Type B pancreatic cell (in vitro differentiated cells): ENCODE data around the gene ELL2. TPM values are rescaled to one million over a fixed set of nuclear protein-coding genes. Genes with fewer than 3 reads are reported as not detected.
"Not testable (repeated sequence)": the region's sequence is repeated elsewhere in the genome, so short reads cannot be mapped to it uniquely, and the experiment has no call there.

Source experiments
- DNase-seq: peaks from one replicate; pipeline ENCODE4 v3.0.0; 2021; ENCODE audit warnings: mixed read lengths; ENCODE audit not compliant: unreplicated experiment; ENCODE audit errors: extremely low spot score
- H3K27ac Mint-ChIP-seq: 2 replicates; pipeline ENCODE4 v1.8.0; 2021; ENCODE audit warnings: mild to moderate bottlenecking, mixed read lengths
- H3K27me3 Mint-ChIP-seq: 2 replicates; pipeline ENCODE4 v1.8.0; 2021; ENCODE audit warnings: mixed read lengths
- H3K36me3 Mint-ChIP-seq: 2 replicates; pipeline ENCODE4 v1.8.0; 2021; ENCODE audit warnings: mixed read lengths
- H3K4me1 Mint-ChIP-seq: one replicate; pipeline ENCODE4 v1.8.0; 2021; ENCODE audit warnings: mixed read lengths; ENCODE audit not compliant: unreplicated experiment
- H3K4me3 Mint-ChIP-seq: 2 replicates; pipeline ENCODE4 v1.8.0; 2021; ENCODE audit warnings: mild to moderate bottlenecking, mixed read lengths
- H3K9me3 Mint-ChIP-seq: 2 replicates; pipeline ENCODE4 v1.8.0; 2021; ENCODE audit warnings: mixed read lengths
- total RNA-seq: library from RNA; stranded (reverse); gene quantifications from 2 replicates; pipeline ENCODE4 v1.2.1, GENCODE V29; 2021; ENCODE audit warnings: low replicate concordance
- TF ChIP-seq, protein P1 (sequence below): fragments of 200-600 bp; sonication (generic); conservative IDR thresholded peaks from 2 replicates; pipeline ENCODE4 v1.5.0; 2021; ENCODE audit warnings: antibody characterized with exemption, mild to moderate bottlenecking

ELL2 gene
- total RNA-seq, 1 donor from 2014 or later, result 33.9 TPM

DNA sequence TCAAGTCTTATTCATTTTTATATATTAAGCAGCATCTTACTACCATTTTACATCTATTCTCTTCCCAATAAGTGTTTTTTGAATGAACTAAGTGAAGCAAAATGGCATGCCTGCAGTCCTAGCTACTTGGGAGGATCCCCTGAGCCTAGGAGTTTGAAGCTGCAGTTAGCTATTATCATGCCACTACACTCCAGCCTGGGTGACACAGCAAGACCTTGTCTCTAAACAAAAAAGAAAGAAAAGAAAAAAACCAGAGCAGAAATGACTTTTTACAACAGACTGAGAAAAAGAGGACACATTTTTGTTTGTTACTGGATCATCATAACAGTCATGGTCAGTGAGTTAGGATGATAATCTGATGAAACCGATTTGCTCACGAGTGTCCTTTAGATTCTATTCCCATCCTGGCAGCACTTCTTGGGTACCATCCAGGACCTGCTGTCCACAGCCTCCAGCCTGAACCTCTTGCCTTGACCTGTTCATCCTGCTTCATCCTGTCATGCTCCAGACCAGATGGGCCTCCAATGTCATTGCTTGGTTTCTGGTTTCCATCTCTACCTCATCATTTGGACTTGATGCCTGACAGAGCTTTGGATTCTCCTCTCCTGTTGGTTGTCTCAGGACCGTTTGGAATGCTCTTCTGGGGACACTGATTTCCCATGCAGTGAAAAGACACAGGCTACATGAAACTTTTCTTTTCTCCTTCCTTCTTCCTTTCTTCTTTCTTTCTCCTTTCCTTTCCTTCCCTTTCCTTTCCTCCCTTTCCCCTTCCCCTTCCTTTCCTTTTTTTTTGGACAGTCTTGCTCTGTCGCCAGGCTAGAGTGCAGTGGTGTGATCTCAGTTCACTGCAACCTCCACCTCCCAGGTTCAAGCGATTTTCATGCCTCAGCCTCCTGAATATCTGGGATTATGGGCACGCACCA lies 89.0 kb downstream of the ELL2 start:
- H3K4me1 Mint-ChIP-seq, result peaks cover 13% of the 10 kb centered on the region
- no peaks in the 10 kb centered on the region for H3K27me3 Mint-ChIP-seq
- no peak overlapping the region for H3K4me3 Mint-ChIP-seq
- H3K27ac Mint-ChIP-seq, result no peak overlapping the region
- no peak for DNase-seq
- no peaks in the 10 kb centered on the region for H3K36me3 Mint-ChIP-seq
- TF ChIP-seq, protein P1, sequence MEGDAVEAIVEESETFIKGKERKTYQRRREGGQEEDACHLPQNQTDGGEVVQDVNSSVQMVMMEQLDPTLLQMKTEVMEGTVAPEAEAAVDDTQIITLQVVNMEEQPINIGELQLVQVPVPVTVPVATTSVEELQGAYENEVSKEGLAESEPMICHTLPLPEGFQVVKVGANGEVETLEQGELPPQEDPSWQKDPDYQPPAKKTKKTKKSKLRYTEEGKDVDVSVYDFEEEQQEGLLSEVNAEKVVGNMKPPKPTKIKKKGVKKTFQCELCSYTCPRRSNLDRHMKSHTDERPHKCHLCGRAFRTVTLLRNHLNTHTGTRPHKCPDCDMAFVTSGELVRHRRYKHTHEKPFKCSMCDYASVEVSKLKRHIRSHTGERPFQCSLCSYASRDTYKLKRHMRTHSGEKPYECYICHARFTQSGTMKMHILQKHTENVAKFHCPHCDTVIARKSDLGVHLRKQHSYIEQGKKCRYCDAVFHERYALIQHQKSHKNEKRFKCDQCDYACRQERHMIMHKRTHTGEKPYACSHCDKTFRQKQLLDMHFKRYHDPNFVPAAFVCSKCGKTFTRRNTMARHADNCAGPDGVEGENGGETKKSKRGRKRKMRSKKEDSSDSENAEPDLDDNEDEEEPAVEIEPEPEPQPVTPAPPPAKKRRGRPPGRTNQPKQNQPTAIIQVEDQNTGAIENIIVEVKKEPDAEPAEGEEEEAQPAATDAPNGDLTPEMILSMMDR, result no peak
- peaks cover 4% of the 10 kb centered on the region for H3K9me3 Mint-ChIP-seq

DNA sequence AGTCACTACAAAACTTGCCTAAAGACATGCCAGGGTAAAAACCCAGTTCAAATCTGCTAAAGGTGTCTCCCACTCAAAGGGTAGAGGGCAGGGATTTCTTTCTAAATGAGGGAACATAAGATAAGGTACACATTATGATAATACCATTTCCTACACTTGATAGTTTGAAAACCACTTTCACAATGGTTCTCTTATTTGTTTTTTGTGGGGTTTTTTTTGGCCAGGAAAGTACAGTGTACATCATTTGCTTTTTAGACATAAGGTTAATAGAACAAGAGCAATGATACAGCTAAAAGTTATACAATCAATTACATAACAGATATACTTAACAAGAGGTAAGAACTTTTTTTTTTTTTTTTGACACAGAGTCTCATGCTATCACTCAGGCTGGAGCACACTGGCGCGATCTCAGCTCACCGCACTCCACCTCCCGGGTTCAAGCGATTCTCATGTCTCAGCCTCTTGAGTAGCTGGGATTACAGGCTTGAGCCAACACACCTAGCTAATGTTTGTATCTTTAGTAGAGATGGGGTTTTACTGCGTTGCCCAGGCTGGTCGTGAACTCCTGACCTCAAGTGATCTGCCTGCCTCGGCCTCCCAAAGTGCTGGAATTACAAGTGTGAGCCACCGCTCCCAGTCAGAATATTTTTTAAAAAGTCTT lies 90.4 kb downstream of the ELL2 start:
- Mint-ChIP-seq H3K9me3 (peaks cover 4% of the 10 kb centered on the region), H3K27me3 (no peaks in the 10 kb centered on the region), H3K4me1 (peaks cover 7% of the 10 kb centered on the region), H3K36me3 (no peaks in the 10 kb centered on the region), H3K4me3 (no peak overlapping the region), H3K27ac (no peak overlapping the region)
- no peak for DNase-seq
- TF ChIP-seq, protein P1, result no peak

DNA sequence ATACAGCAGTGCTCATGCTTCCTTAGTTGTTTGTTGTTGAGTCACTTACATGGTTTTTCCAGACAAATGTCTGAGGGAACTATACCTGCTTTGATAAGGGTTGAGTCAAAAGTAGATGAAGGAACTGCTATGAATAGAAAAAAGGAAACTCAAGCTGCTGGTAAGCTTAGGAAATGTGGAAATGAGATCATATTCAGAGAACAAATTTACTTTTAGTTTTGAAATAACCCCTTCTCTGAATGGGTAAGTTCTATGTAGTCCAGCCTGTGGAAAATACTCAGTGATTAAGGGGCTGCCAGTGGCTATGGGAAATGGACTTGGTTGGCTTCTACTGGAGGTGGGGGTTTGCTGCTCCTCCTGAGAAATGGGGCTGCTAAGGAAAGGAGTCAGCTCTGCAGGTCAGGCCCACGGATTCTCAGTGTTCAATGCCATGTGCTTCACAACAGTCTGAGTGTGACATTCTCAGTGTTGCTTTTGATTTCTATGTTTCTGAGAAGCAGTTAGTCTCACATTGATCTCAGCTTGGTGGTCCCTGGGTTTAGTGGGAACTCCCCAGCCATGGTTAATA lies 91.5 kb downstream of the ELL2 start:
- H3K9me3 Mint-ChIP-seq, result peaks cover 4% of the 10 kb centered on the region
- no peak overlapping the region for H3K27ac Mint-ChIP-seq
- H3K4me1 Mint-ChIP-seq, result peaks cover 10% of the 10 kb centered on the region
- TF ChIP-seq, protein P1, result no peak
- H3K36me3 Mint-ChIP-seq, result no peaks in the 10 kb centered on the region
- no peaks in the 10 kb centered on the region for H3K27me3 Mint-ChIP-seq
- no peak overlapping the region for H3K4me3 Mint-ChIP-seq
- no peak for DNase-seq

- H3K27ac Mint-ChIP-seq, result not testable (repeated sequence)
Observed at GRCh38 chr5:95869173-95869855, 92.3 kb downstream of the ELL2 start.

DNA sequence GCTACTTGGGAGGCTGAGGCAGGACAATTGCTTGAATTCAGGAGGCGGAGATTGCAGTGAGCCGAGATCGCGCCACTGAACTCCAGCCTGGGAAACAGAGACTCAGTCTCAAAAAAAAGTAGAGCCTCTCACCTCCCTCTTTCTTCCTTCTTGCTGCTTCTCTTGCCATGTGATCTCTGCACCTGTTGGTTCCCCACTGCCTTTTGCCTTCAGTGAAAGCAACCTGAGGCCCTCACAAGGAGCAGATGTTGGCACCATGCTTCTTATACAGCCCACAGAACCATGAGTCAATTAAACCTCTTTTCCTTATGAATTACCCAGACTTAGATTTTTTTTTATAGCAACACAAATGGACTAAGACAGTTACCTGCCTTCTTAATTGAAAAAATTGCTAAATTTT lies 93.5 kb downstream of the ELL2 start:
- Mint-ChIP-seq H3K27me3 (no peaks in the 10 kb centered on the region), H3K9me3 (peaks cover 4% of the 10 kb centered on the region), H3K4me1 (peaks cover 18% of the 10 kb centered on the region), H3K27ac (no peak overlapping the region), H3K4me3 (no peak overlapping the region), H3K36me3 (no peaks in the 10 kb centered on the region)
- DNase-seq, result no peak
- TF ChIP-seq, protein P1, result no peak

More at GRCh38 chr5:95869173-95869855, 92.3 kb downstream of the ELL2 start:
- not testable (repeated sequence) for H3K4me3 Mint-ChIP-seq, H3K9me3 Mint-ChIP-seq, H3K27me3 Mint-ChIP-seq, H3K36me3 Mint-ChIP-seq, DNase-seq
- H3K4me1 Mint-ChIP-seq, result peaks cover 14% of the 10 kb centered on the region
